Suprapubic skin (tissue), 4 donors: Measurements from ENCODE around the gene ZMYM4. TPM values are rescaled to one million over a fixed set of nuclear protein-coding genes. Genes with fewer than 3 reads are reported as not detected.

Experiments
- DNase-seq, 2 donors: peaks; one replicate each; pipeline ENCODE4 v3.0.0-alpha.2; 2019; ENCODE audit warnings: low spot score in 2 of 2
- H3K27ac ChIP-seq: fragments of 200-600 bp; sonication (generic); one replicate; pipeline ENCODE4 v1.5.1; 2019
- H3K27me3 ChIP-seq: fragments of 200-600 bp; sonication (generic); one replicate; pipeline ENCODE4 v1.5.1; 2019
- H3K36me3 ChIP-seq: fragments of 200-600 bp; sonication (generic); one replicate; pipeline ENCODE4 v1.5.1; 2019
- H3K4me1 ChIP-seq: fragments of 200-600 bp; sonication (generic); one replicate; pipeline ENCODE4 v1.5.1; 2019
- H3K4me3 ChIP-seq: fragments of 200-600 bp; sonication (generic); one replicate; pipeline ENCODE4 v1.5.1; 2019; ENCODE audit warnings: mild to moderate bottlenecking
- H3K9me3 ChIP-seq: fragments of 200-600 bp; sonication (generic); one replicate; pipeline ENCODE4 v1.5.1; 2019
- EP300 ChIP-seq: sonication (generic); formaldehyde crosslinking; IDR thresholded peaks from one replicate; pipeline ENCODE4 v1.6.1; 2017; ENCODE audit warnings: antibody characterized with exemption
- POLR2A ChIP-seq, 2 donors: fragments of 450-650 bp; IDR thresholded peaks; one replicate each; pipeline ENCODE4 v1.6.1; 2017; ENCODE audit warnings: antibody characterized with exemption in 2 of 2, mild to moderate bottlenecking in 2 of 2, moderate library complexity in 2 of 2
- POLR2AphosphoS5 ChIP-seq, 3 donors: sonication (generic); formaldehyde crosslinking; IDR thresholded peaks; one replicate each; pipeline ENCODE4 v1.6.1; 2017; ENCODE audit warnings: antibody characterized with exemption in 3 of 3
- WGBS: methylation state at CpG from one replicate; pipeline ENCODE4 v1.1.5; 2018; 5-methylcytosine and 5-hydroxymethylcytosine counted together
- total RNA-seq, 4 donors: library from RNA; depleted of rRNA; stranded (reverse); fragments of >200 nt; gene quantifications; one replicate each; pipeline ENCODE4 v1.1.0, GENCODE V29; 2016
- TF ChIP-seq, protein P1 (sequence below), 2 donors: fragments of 200-600 bp in 1 of 2; fragments of 450-650 bp in 1 of 2; sonication (generic) in 1 of 2; IDR thresholded peaks; one replicate each; pipeline ENCODE4 v1.5.1; 2016 to 2019; ENCODE audit warnings: antibody characterized with exemption in 2 of 2, mild to moderate bottlenecking in 1 of 2, moderate library complexity in 1 of 2

Gene ZMYM4
- total RNA-seq, 4 donors from 2014 or later = 16.9 to 43.0 (median 19.6) TPM

DNA sequence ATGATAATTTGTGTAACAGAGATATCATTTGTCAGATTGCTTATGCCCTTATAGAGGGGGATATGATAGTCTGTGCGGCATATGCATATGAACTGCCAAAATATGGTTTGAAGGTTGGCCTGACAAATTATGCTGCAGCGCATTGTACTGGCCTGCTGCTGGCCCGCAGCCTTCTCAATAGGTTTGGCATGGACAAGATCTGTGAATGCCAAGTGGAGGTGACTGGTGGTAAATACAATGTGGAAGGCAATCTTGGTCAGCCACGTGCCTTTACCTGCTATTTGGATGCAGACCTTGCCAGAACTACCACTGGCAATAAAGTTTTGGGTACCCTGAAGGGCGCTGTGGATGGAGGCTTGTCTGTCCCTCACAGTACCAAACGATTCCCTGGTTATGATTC, 82.4 kb downstream of the ZMYM4 start:
- no peaks in the 10 kb centered on the region for H3K36me3 ChIP-seq
- no peak overlapping the region for H3K27ac ChIP-seq
- H3K4me1 ChIP-seq = no peaks in the 10 kb centered on the region
- H3K4me3 ChIP-seq = no peak overlapping the region
- 72% methylated on average over 6 of the region's 6 CpGs for WGBS
- no peaks in the 10 kb centered on the region for H3K9me3 ChIP-seq
- TF ChIP-seq EP300 = no peak
- TF ChIP-seq POLR2A (IDR thresholded peaks at IDR 0.05) = no peak
- TF ChIP-seq, protein P1, sequence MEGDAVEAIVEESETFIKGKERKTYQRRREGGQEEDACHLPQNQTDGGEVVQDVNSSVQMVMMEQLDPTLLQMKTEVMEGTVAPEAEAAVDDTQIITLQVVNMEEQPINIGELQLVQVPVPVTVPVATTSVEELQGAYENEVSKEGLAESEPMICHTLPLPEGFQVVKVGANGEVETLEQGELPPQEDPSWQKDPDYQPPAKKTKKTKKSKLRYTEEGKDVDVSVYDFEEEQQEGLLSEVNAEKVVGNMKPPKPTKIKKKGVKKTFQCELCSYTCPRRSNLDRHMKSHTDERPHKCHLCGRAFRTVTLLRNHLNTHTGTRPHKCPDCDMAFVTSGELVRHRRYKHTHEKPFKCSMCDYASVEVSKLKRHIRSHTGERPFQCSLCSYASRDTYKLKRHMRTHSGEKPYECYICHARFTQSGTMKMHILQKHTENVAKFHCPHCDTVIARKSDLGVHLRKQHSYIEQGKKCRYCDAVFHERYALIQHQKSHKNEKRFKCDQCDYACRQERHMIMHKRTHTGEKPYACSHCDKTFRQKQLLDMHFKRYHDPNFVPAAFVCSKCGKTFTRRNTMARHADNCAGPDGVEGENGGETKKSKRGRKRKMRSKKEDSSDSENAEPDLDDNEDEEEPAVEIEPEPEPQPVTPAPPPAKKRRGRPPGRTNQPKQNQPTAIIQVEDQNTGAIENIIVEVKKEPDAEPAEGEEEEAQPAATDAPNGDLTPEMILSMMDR (IDR thresholded peaks at IDR 0.05) = no peak
- TF ChIP-seq POLR2AphosphoS5 (IDR thresholded peaks at IDR 0.05) = no peak
- no peak for DNase-seq
- H3K27me3 ChIP-seq = no peaks in the 10 kb centered on the region

DNA sequence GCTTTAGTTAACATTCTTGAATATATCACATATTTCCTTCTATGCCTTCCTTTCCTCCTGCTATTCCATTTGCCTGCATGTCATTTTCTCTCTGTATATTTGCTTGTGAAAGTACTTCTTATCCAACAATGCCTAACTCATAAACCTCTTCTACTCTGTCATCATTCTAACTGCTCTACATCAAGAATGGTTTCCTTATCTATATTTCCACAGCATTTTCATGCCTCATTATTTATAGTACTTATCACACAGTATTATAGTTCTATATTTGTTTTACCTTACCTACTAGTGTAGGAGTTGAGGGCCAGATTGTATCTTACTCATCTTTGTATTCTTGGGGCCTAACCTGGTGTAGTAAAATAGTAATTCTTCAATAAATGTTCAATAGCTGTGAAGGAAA, 91.5 kb downstream of the ZMYM4 start:
- H3K4me3 ChIP-seq = no peak overlapping the region
- TF ChIP-seq POLR2A (IDR thresholded peaks at IDR 0.05) (no peak), POLR2AphosphoS5 (IDR thresholded peaks at IDR 0.05) (no peak), EP300 (no peak)
- TF ChIP-seq, protein P1 (IDR thresholded peaks at IDR 0.05) = no peak
- DNase-seq = no peak
- H3K36me3 ChIP-seq = peaks cover 15% of the 10 kb centered on the region
- no peaks in the 10 kb centered on the region for H3K4me1 ChIP-seq
- H3K27me3 ChIP-seq = no peaks in the 10 kb centered on the region
- H3K9me3 ChIP-seq = no peaks in the 10 kb centered on the region
- no peak overlapping the region for H3K27ac ChIP-seq

DNA sequence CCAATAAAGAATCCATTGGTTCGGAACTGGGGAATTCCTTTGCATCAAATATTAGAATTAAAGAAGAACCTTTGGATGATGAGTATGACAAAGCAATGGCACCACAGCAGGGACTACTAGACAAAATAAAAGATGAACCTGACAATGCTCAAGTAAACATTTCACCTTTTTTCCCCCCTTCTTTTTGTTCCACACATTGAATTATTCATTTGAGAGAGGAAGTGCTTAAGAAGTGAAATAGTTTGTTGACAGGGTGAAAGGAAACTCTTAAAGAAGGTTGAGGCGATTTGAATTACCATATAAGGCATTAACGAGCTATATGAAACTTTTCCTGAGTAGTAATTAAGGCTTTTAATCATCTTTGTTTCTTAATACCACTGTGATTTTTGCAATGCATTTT, 93.1 kb downstream of the ZMYM4 start:
- Histone ChIP-seq H3K4me3 (no peak overlapping the region), H3K4me1 (no peaks in the 10 kb centered on the region), H3K36me3 (peaks cover 15% of the 10 kb centered on the region), H3K27me3 (no peaks in the 10 kb centered on the region), H3K27ac (no peak overlapping the region), H3K9me3 (no peaks in the 10 kb centered on the region)
- DNase-seq = no peak
- WGBS = 84% methylated on average over 3 of the region's 3 CpGs
- no peak for TF ChIP-seq POLR2A (IDR thresholded peaks at IDR 0.05)
- no peak for TF ChIP-seq POLR2AphosphoS5 (IDR thresholded peaks at IDR 0.05)
- TF ChIP-seq EP300 = no peak
- TF ChIP-seq, protein P1 (IDR thresholded peaks at IDR 0.05) = no peak

DNA sequence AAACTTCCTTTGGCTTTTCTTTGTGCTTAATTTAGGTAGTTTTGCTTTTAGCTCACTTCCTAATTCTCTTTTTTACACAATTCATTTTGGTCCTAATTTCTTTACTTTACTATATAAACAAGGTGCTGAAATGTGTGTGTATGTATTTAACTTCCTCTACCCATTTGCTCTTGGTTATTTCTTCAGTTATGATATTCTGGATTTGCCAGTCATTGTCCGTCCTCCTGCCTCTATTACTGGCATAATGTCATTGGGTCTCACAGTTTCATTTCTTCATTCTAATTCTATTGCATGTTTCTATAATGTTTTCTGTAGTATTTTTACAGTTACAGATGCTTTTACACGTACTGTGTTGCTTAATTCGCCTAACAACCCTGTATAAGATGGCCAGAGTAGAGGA, 96.2 kb downstream of the ZMYM4 start:
- H3K9me3 ChIP-seq = no peaks in the 10 kb centered on the region
- WGBS = 91% methylated on average over 3 of the region's 3 CpGs
- peaks cover 15% of the 10 kb centered on the region for H3K36me3 ChIP-seq
- H3K27me3 ChIP-seq = no peaks in the 10 kb centered on the region
- H3K4me1 ChIP-seq = no peaks in the 10 kb centered on the region
- H3K27ac ChIP-seq = no peak overlapping the region
- no peak for DNase-seq
- H3K4me3 ChIP-seq = no peak overlapping the region
- TF ChIP-seq EP300 = no peak
- TF ChIP-seq POLR2A (IDR thresholded peaks at IDR 0.05) = no peak
- TF ChIP-seq, protein P1 (IDR thresholded peaks at IDR 0.05) = no peak
- TF ChIP-seq POLR2AphosphoS5 (IDR thresholded peaks at IDR 0.05) = no peak

DNA sequence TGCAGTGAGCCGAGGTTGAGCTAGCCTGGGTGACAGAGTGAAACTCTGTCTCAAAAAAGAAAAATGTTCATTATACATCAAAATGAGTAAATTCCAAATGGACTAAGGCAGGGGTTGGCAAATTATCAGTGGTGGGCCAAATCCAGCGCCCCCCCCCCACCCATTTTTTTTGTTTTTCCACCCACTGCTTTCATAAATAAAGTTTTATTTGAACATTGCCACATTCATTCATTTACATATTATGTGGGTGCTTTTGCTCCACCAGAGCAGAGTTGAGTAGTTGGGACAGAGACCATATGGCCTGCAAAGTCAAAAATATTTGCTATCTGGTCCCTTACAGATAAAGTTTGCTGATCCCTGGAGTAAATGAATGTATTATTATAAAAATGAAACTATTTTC, 99.4 kb downstream of the ZMYM4 start:
- WGBS = 96% methylated on average over 2 of the region's 2 CpGs
- Histone ChIP-seq H3K27ac (no peak overlapping the region), H3K4me3 (no peak overlapping the region), H3K4me1 (peaks cover 2% of the 10 kb centered on the region), H3K36me3 (peaks cover 2% of the 10 kb centered on the region), H3K9me3 (no peaks in the 10 kb centered on the region), H3K27me3 (no peaks in the 10 kb centered on the region)
- DNase-seq = no peak
- TF ChIP-seq POLR2A (IDR thresholded peaks at IDR 0.05) (no peak), POLR2AphosphoS5 (IDR thresholded peaks at IDR 0.05) (no peak), EP300 (no peak)
- TF ChIP-seq, protein P1 (IDR thresholded peaks at IDR 0.05) = no peak
